Retinal pigment epithelial cell (primary cell): ENCODE measurements around the gene POLR2B.
A peak's percentile ranks its signal among the peaks of the same experiment; 100 is the strongest.

Source experiments
- DNase-seq: peaks from one replicate; pipeline ENCODE4 v3.0.0-alpha.2; 2010; ENCODE audit warnings: low read depth
- H3K4me3 ChIP-seq: 2 replicates; pipeline ENCODE4 v1.5.1; 2011; ENCODE audit warnings: mild to moderate bottlenecking, low read length, control low read depth, moderate library complexity
- CTCF ChIP-seq: conservative IDR thresholded peaks from 2 replicates; pipeline ENCODE4 v1.5.1; 2011; ENCODE audit warnings: low read depth, low read length, control low read depth, inconsistent platforms

POLR2B gene

GRCh38 chr4:56972809-56973208, 5.9 kb upstream of the POLR2B start:
- no peak for TF ChIP-seq CTCF
- H3K4me3 ChIP-seq: no peak overlapping the region
- no peak for DNase-seq

- no peak for DNase-seq
- TF ChIP-seq CTCF: no peak
- H3K4me3 ChIP-seq: no peak overlapping the region
Measured at GRCh38 chr4:56973336-56973735, 5.4 kb upstream of the POLR2B start.

GRCh38 chr4:56976283-56976836, 2.3 kb upstream of the POLR2B start:
- DNase-seq: no peak
- peak overlapping the region; percentile 81 for H3K4me3 ChIP-seq
- no peak for TF ChIP-seq CTCF

- H3K4me3 ChIP-seq: peak overlapping the region; percentile 81
- no peak for DNase-seq
- TF ChIP-seq CTCF: peak; percentile 13
Measured at GRCh38 chr4:56976837-56977320, 1.8 kb upstream of the POLR2B start.

GRCh38 chr4:56977321-56978012, 1.2 kb upstream of the POLR2B start, which contains the start of gene NOA1:
Gene NOA1 (minus strand): TSS chr4:56977606. CDS start chr4:56977585, 21 bp downstream.
- no peak for TF ChIP-seq CTCF
- DNase-seq: peak; percentile 99
- H3K4me3 ChIP-seq: peak within 1 kb of the TSS; percentile 81

GRCh38 chr4:56979421-56980072, 851 bp downstream of the POLR2B start:
- DNase-seq: no peak
- no peak for TF ChIP-seq CTCF
- peak overlapping the region; percentile 81 for H3K4me3 ChIP-seq
